ENCODE results near the gene EEFSEC. TPM values are rescaled to one million over a fixed set of nuclear protein-coding genes. Genes with fewer than 3 reads are reported as not detected.
"Not testable (repeated sequence)": the region's sequence is repeated elsewhere in the genome, so short reads cannot be mapped to it uniquely, and the experiment has no call there.

Gene EEFSEC
- total RNA-seq, 3 donors from 2014 or later = 9.7 to 10.9 (median 10.8) TPM

- peak; percentile 45 for ATAC-seq
- intact Hi-C loops (cut with DNase I, micrococcal nuclease) = no loop called here
- no peaks in the 10 kb centered on the region for H3K4me1 ChIP-seq (ENCODE audit: low read depth)
- no peak for TF ChIP-seq CTCF (IDR thresholded peaks at IDR 0.05)
- no peaks in the 10 kb centered on the region for H3K36me3 ChIP-seq (ENCODE audit: low read depth)
- no peaks in the 10 kb centered on the region for H3K9me3 ChIP-seq
- DNase-seq = peak in 1 of 3 donors; percentile 10
- H3K4me3 ChIP-seq = no peak overlapping the region
Measured at GRCh38 chr3:128145279-128145678, 8.0 kb upstream of the EEFSEC start.

GRCh38 chr3:128146201-128146600 lies 7.1 kb upstream of the EEFSEC start:
- DNase-seq (no peak), ATAC-seq (no peak)
- TF ChIP-seq CTCF (IDR thresholded peaks at IDR 0.05) = no peak
- Histone ChIP-seq H3K4me1 (ENCODE audit: low read depth) (no peaks in the 10 kb centered on the region), H3K9me3 (no peaks in the 10 kb centered on the region), H3K36me3 (ENCODE audit: low read depth) (no peaks in the 10 kb centered on the region), H3K4me3 (no peak overlapping the region)
- intact Hi-C loops (cut with DNase I, micrococcal nuclease) = no loop called here

- ATAC-seq (no peak), DNase-seq (peak in 1 of 3 donors; percentile 31)
- H3K4me3 ChIP-seq = no peak overlapping the region
- no peaks in the 10 kb centered on the region for H3K36me3 ChIP-seq (ENCODE audit: low read depth)
- H3K9me3 ChIP-seq = no peaks in the 10 kb centered on the region
- intact Hi-C loops (cut with DNase I, micrococcal nuclease) = no loop called here
- peaks cover 9% of the 10 kb centered on the region for H3K4me1 ChIP-seq (ENCODE audit: low read depth)
- no peak for TF ChIP-seq CTCF (IDR thresholded peaks at IDR 0.05)
Measured at GRCh38 chr3:128149650-128150049, 3.6 kb upstream of the EEFSEC start.

DNA sequence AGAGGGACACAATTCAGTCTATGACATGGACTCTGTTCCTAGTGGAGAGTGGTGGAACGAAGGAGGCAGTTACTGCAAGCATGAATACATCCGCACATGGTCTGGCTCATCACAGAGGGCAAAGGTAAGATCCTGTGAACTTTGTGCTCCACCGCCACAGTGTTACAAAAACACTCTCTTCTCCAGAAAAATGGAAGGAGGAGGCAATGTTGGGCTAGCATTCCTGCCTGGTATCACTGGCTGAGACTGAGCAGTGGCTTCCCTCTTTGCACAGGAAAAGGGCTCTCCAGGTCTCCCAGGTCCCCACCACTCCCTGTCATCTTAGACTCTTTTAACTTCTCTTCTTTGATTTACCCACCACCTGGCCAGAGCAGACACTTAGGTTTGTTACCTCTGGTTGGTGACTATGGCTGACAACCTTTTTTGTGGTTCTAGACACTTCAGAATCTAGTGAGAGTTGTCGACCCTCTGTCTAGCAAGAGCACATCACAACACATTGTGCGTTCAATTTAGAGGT lies 1.5 kb upstream of the EEFSEC start:
- Histone ChIP-seq H3K9me3 (no peaks in the 10 kb centered on the region), H3K36me3 (ENCODE audit: low read depth) (no peaks in the 10 kb centered on the region), H3K4me1 (ENCODE audit: low read depth) (peaks cover 11% of the 10 kb centered on the region), H3K4me3 (no peak overlapping the region)
- no peak for ATAC-seq
- TF ChIP-seq CTCF (IDR thresholded peaks at IDR 0.05) = no peak
- intact Hi-C loops (cut with DNase I, micrococcal nuclease) = no loop called here
- no peak for DNase-seq

DNA sequence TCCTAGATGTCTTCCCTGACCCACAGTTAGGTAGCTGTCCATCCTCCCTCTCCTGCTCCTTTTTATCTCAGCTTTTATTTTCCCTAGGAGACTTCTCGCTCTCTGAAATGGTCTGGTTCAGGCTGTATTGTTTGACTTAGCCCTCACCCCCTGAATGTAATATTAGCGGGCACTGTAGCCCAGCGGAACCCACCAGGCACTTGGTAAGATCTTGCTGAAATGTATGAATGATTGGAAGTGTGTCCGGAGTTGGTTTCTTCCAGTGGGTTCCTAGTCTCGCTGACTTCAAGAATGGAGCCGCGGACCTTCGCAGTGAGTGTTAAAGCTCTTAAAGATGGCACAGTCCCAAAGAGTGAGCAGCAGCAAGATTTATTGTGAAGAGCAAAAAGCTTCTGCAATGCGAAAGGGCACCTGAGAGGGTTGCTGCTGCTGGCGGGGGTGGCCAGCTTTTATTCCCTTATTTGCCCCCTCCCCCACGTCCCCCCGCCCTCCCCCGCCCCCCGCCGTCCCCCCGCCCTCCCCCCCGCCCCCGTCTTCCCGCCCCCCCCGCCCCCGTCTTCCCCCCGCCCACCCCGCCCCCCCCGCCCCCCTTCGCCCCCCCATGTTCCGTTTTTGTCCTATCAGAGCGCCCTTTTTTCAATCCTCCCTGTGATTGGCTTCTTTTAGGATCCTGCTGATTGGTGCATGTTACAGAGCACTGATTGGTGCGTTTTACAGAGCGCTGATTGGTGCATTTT lies 694 bp upstream of the EEFSEC start:
- DNase-seq (peak in 1 of 3 donors; percentile 11), ATAC-seq (peak; percentile 61)
- Histone ChIP-seq H3K36me3 (ENCODE audit: low read depth) (no peaks in the 10 kb centered on the region), H3K4me3 (no peak overlapping the region), H3K9me3 (no peaks in the 10 kb centered on the region), H3K4me1 (ENCODE audit: low read depth) (peaks cover 11% of the 10 kb centered on the region)
- intact Hi-C loops (cut with DNase I, micrococcal nuclease) = no loop called here
- TF ChIP-seq CTCF (IDR thresholded peaks at IDR 0.05) = no peak

DNA sequence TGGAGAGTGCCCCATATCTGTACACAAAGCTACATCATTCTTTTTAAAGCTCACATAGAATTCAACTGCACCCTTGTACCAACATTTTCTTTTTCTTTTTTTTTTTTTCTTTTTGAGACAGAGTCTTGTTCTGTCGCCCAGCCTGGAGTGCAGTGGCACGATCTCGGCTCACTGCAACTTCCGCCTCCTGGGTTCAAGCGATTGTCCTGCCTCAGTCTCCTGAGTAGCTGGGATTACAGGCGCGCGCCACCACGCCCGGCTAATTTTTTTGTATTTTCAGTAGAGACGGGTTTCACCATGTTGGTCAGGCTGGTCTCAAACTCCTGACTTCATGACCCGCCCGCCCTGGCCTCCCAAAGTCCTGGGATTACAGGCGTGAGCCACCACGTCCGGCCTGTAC lies 1.1 kb downstream of the EEFSEC start:
- H3K36me3 ChIP-seq (ENCODE audit: low read depth); H3K9me3 ChIP-seq; DNase-seq; H3K4me3 ChIP-seq; ATAC-seq; intact Hi-C loops (cut with DNase I, micrococcal nuclease): not testable (repeated sequence)
- H3K4me1 ChIP-seq (ENCODE audit: low read depth) = peaks cover 11% of the 10 kb centered on the region

Measured in mucosa of descending colon (tissue), 3 donors.